GM18499 (cell line): Measurements from ENCODE around the gene MYO6.
"Not testable (repeated sequence)": the region's sequence is repeated elsewhere in the genome, so short reads cannot be mapped to it uniquely, and the experiment has no call there.

ENCODE experiments used
- ATAC-seq: cut with Tn5 transposase; IDR thresholded peaks from one replicate; pipeline ENCODE4 v1.9.1; 2021; ENCODE audit warnings: moderate number of reproducible peaks; ENCODE audit not compliant: insufficient read depth, unreplicated experiment

Gene MYO6

DNA sequence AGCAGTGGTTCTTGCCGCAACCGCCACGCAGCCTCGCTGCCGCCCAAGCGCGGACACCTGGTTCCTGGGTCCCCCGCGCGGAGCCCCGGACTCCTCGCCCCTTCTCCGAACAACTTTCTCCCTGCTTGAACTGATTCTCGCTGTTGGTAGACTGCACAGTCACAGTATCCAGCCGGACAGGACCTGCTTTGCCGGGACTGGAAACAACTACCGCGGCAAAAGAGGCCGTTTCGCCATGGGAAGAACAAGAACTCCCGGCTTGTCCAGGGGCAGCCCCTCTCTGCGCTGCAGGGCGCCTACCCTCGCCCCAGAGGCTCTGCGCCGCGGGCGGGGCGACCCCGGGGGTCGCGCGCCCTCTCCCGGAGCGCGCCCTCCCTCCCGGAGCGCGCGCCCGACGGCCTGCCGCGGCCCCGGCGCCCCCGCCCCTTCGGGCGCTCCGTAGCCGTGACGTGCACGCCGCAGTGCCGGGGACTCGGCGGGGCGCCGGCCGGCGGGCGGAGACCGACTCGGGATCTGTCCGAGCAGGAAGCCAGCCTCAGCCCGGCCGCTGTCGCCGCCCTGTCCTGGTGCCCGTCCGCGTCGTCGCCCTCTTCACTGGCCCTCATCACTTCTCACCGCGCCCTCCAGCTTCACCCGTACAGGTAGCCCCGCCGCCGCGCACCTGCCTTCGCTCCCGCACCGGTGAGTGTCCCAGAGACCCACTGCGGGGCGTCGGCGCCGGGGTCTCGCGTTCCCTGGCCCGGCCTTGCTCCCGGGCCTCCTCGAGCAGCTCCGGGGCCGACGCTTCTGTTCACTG lies at the start of gene MYO6:
Gene MYO6 (plus strand): TSS at position 497 of the 796 bp plus-strand sequence. CDS start 68,309 bp downstream, outside the sequence.
- ATAC-seq: no peak

DNA sequence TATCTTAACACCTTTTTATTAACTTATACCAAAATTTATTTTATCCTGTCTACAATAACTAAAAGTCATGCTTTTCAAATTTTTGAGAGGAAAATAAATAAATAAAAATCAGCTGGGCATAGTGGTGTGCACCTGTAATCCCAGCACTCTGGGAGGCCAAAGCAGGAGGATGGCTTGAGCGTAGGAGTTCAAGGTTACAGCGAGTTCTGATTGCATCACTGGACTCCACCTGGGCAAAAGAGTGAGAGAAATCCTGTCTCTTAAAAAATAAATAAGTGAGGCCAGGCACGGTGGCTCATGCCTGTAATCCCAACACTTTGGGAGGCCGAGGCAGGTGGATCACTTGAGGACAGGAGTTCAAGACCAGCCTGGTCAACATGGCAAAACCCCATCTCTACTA lies 40.7 kb upstream of the MYO6 start:
- ATAC-seq: not testable (repeated sequence)

DNA sequence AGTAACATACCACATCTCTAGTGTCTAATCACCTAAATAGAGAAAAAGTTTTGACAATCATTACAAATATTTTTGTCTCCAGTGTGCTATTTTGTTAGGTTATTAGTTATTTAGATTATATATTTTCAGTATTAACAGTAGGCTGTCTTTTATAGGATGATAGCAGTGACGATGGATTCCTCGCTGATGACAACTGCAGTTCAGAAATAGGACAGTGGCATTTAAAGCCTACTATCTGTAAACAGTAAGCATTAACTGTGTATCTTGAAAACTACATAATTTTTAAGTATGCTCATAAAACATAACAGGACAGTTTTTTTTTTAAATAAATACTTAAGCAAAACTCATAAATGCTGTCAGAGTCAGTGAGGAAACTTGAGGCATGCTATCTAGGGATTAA lies 37.9 kb upstream of the MYO6 start:
- no peak for ATAC-seq

DNA sequence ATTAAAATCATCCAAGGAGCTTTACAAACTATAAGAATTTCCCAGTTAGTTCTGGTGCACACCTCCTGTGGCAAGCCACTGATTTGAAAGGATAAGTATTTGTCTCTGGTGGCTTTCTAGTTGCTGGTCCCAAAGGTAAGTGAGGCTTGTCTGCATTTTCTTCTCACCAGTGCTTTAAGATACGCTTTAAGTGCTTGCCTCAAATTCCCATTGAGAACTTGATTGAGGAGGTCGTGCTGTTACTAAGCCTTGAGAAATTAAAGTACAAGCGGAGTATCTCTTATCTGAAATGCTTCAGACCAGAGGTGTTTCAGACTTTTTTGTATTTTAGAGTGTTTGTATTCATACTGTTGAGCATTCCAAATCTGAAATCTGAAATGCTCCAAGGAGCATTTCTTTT lies 29.9 kb upstream of the MYO6 start:
- ATAC-seq: no peak

DNA sequence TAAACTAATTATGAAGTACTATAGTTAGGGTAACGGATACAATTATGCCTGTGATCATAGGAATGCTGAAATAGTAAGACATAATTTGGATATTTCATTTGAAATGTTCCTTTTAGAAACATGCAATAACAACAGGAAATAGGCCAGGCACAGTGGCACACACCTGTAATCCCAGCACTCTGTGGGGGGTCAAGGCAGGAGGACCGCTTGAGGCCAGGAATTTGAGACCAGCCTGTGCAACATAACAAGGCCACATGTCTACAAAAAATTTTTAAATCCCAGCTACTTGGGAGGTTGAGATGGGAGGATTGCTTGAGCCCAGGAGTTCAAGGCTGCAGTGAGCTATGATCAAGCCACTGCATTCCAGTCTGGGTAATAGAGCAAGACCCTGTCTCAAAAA lies 25.7 kb upstream of the MYO6 start:
- no peak for ATAC-seq

DNA sequence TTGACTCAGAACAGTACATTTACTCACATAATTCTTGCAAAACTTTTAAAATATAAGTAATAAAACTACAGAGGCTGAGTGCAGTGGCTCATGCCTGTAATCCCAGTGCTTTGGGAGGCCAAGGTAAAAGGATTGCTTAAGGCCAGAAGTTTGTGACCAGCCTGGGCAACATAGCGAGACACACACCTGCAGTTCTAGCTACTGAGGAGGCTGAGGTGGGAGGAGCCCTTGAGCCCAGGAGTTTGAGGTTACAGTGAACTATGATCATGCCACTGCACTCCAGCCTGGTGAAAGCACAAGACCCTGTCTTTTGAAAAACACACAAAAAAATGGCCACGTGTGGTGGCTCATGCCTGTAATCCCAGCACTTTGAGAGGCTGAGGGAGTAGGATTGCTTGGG lies 21.8 kb upstream of the MYO6 start:
- ATAC-seq: no peak

DNA sequence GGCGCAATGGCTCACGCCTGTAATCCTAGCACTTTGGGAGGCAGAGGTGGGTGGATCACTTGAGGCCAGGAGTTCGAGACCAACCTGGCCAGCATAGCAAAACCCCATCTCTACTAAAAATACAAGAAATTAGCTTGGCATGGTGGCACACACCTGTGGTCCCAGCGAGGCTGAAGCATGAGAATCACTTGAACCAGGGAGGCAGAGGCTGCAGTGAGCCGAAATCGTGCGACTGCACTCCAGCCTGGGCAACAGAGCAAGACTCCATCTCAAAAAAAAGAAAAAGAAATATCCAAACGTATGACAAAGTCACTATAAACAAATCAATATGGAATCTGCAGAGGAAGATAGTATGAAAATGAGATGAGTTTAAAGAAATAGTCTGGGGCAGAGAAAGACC lies 18.0 kb upstream of the MYO6 start:
- ATAC-seq: not testable (repeated sequence)

DNA sequence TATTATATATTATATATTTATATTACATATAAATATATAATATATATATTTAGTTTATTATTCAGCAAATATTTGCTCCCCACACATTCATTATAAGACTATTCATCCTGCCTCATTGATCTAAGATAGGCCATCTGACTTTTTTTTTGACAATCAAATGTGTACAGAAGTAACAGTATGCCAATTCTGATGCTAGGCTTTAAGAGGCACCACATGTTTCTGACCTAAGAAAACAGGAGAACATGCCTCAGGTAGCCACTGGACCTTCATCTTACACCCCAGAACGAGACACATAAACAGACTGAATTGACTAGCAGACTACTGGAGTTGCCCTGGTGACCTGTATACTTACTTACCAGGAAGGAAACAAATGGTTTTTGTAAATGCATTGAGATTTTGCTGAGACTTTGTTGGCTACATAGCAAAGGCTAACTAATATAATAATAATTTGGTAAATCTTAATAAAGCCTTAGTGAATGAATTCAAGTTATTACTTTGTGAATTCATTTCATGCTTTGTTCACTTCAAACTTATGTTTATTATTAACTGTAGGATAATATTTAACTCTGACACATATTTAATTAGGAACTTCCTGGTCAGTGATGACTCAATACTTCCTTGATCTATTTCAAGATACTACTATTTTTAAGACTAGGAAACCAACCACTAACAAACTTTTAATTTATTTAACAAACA lies 13.4 kb upstream of the MYO6 start:
- ATAC-seq: peak; percentile 61

DNA sequence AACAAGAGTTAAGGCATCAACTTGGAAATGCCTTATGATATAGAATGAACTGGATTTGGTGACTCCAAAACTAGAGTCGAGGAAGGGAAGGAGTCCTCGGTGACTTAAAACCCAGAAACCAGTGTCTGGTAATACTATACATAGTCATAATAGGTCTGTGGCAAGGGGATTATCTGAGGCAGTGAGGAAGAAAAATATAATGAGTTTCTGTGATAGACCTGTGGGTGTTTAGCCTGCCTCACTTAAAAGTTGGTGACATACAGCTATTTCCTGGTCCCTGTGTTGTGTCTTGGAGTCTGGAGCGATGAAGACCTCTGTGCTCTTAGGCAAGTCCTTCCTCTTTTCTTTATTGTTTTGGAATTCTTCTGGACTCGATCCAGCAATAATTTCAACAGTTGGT lies 5.1 kb upstream of the MYO6 start:
- ATAC-seq: no peak

DNA sequence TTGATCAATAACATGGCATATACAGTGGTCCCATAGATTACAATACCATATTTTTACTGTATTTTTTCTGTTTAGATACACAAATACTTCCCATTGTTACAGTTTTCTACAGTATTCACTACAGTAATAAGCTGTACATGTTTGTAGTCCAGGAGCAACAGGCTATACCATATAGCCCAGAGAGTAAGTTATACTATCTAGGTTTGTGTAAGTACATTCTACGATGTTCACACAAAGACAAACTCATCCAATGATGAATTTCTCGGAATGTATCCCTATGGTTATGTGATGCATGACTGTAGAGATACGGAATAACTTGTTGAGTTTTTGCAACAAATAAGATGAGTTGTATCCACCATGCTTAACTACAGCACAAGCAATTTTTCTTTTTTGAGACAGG lies 3.6 kb upstream of the MYO6 start:
- ATAC-seq: no peak

DNA sequence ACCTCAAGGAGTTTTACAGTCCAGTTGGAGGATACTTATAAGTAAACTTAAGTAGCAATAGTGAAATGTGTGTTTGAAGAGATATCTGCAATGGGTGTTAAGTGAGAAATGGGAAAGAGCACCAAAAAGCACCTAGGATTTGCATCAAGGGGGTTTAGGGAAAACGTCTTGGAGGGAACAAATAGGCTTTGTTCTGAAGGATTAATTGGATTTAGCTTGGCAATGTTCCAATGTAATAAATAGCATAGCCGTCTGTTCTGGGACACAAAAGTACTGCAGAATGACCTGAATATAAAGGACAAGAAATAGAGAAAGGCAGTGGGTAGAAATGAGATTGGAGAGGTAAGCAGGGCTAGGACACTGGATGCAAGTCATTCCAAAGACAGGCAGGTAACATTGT lies 2.8 kb upstream of the MYO6 start:
- ATAC-seq: no peak

DNA sequence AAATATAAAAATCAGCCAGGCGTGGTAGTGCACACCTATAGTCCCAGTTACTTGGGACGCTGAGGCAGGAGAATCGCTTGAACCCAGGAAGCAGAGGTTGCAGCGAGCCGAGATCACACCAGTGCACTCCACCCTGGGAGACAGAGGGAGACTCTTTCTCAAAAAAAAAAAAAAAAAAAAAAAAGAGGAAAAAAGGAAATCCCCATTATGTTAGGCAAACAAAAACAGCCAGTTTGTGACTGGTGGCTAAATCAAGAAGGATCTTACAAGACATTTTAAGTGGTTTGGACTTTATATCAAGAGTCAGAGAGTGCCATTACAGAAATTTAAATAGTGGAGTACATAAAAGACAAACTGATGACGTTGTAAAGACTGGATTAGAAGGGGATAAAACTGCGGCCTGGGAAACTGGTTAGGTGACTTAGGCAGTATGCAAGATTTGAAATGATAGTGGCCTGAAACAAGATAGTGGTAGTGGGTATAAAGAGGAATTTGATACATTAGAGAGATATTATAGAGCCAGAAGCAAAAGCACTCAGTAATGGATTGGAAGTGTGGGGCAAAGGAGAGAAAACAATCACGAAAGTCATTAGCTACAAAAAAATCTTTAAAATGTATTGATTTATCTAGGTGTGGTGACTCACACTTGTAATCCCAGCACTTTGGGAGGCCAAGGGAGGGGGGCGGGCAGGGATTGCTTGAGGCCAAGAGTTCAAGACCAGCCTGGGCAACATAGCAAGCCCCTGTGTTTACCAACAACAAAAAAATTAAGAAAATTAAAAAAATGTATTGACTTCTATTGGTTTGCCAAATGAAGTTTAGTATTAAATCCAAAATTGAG lies 1.7 kb upstream of the MYO6 start:
- ATAC-seq: no peak

DNA sequence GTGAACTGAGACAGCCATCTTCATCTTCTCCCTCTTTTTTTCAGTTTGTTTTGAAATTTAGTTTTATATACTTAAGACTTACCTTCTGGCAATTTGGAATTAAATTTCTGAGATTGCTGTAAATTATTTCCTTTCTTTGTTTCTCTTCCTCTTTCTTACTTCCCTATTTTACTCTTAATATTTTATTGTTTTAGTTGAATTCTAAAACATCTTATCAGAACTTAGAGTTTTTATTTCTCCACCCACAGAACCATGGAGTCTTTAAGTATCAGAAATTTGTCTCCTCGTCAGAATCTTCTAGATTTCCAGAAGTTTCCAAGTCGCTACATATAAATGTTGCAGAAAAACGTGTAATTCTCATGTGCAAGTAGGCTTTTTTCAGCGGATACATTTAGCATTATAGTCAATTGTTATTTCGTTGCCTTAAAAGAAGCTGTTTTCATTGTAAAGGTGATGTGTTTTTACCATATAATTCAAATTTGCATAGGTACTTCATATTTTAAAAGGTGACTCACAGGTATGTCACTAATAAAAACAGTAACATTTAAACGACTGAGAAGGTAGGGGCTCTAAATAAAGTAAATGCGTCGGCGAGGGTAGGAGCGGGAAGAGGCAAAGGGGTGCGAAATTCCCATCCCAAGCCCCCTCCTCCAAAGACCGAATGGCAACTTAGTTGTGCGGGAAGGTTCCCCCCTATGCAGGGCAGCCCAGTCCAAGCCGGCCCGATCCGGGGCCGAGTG lies 866 bp upstream of the MYO6 start:
- ATAC-seq: no peak

DNA sequence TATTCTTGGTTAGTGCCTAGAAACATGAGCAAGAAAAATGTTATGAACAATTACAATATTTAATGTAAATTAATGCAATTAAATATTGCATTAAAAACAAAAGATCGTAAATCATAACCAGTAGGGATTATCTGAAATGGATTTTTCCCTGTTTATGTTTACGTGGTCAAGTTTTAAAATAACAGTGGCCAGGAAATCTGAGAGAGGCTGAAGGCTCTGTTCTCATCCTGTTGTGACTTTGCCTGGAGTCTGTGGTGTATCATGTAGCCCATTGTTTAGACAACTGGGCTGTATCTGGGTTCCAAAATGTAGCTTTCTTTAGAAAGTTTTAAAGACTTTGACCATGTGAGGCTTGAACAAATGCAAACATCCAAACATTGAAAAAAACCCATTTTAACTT lies 2.4 kb downstream of the MYO6 start:
- no peak for ATAC-seq

DNA sequence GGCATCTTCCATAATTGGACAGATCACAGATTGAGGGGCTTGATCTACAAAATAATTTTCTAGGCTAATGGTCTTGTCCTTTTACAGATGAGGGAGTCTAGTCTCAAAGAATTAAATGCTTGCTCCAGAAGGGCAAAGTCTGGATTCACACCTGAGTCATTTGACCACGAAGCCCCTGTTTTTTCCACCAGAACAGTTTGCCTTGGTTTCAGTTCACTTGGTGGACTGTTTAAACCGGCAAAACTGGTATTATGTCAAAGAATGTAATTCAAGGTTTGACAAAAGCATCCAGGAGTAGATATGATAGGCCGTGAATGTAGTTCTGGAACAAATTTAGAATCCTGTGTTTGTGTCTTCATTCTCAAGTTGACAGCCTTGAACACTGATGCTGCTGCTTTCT lies 3.3 kb downstream of the MYO6 start:
- ATAC-seq: no peak

DNA sequence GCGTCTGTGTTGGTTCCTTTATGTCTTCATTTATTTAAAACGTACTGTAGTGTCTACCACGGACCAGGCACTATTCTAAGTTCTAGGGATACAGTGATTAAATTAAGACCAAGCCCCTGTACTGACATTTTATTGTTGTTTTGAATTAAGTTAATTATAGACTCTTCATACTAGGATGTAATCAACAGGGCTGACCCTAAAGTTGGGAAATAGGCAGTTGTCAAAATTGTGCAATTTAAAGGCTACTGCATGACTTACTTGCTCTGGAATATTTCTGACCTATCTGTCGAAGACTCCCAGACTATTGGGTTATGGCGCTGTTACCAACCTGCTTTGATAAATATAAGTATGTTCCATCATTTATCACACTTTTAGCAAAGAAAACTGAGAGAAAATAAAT lies 6.7 kb downstream of the MYO6 start:
- no peak for ATAC-seq

DNA sequence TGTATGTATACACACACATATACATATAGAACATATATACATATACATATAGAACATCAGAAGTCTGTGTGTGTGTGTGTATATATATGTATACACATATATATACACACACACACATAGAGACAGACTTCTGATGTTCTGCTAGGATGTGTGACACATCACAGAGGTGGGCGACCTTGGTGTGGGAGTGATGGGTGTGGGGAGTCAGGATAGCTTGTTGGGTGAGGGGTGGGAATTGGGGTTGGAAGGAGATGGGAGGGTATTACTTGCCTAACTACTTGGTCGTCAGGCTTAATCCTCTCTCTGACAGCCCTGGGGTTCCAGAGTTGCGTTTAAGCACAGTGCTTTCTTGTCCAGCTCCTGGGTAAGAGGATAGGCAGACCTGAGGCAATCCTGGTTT lies 8.3 kb downstream of the MYO6 start:
- ATAC-seq: no peak

DNA sequence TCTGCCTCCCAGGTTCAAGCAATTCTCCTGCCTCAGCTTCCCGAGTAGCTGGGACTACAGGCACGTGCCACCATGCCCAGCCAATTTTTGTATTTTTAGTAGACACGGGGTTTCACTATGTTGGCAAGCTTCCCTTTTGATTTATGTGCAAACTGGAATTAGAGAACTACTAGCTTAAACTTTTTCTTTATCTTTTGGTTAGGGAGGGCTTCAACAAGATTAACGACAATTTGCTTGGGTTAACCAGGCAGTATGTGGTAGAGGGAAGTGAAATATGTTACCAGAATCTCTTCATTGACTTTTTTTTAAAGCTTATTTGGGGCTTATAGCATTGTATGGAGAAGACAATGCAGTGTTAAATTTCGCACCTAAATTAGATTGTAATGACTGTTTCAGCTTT lies 9.0 kb downstream of the MYO6 start:
- ATAC-seq: no peak

DNA sequence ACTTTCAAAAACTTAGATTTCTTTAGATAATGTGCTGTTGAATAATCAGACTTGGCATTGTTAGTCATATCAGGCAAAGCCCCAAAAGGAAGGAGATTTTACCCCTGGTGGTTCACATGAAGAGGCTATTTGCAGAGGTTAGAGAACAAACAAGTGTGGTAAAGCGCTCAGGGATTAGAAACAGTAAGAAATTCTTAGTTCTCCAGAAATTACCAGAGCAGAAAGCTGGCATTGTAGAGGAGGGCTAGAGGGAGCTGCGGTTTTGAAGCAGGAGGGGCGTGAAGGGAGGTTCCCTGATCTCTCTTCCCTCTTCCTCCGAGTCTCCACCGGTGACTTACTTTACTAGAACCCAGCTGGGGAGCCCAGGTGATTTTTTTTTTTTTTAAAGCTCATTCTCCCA lies 10.2 kb downstream of the MYO6 start:
- ATAC-seq: no peak

DNA sequence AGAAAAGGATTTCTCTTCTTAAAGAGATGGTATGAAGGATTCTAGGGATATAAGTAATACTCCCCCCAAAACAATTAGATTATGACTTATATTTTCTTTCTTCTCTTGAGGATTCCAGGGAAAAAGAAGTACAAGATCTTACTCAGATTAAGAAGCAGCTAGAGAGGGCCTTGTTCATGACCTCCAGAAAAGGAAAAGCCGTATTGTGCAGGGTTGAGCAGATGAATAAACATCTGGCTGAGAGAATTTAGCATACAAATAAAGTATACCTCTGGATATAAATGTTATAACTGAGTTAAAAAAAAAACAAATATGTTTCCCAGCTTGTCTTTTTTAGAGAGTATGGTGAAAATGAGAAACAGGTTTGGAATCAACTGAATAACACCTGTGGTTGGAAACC lies 11.3 kb downstream of the MYO6 start:
- no peak for ATAC-seq
